Mucosa of descending colon (tissue), 3 donors: ENCODE data around the gene CTSO. TPM values are rescaled to one million over a fixed set of nuclear protein-coding genes. Genes with fewer than 3 reads are reported as not detected.

Experiments used
- ATAC-seq: fragments of 200-7000 bp; cut with Tn5 transposase; one replicate; pipeline ENCODE4 v1.9.1; 2020; ENCODE audit warnings: mild to moderate bottlenecking, moderate library complexity
- DNase-seq, 3 donors: peaks; one replicate each; pipeline ENCODE4 v3.0.0-alpha.2; 2020
- H3K36me3 ChIP-seq: fragments of 200-600 bp; one replicate; pipeline ENCODE4 v1.8.0; 2021; ENCODE audit warnings: low read depth, mild to moderate bottlenecking
- H3K4me1 ChIP-seq: fragments of 200-600 bp; one replicate; pipeline ENCODE4 v1.8.0; 2021; ENCODE audit warnings: low read depth, mild to moderate bottlenecking
- H3K4me3 ChIP-seq: fragments of 200-600 bp; one replicate; pipeline ENCODE4 v1.8.0; 2021; ENCODE audit warnings: mild to moderate bottlenecking
- H3K9me3 ChIP-seq: fragments of 200-600 bp; one replicate; pipeline ENCODE4 v1.8.0; 2021; ENCODE audit warnings: mild to moderate bottlenecking
- CTCF ChIP-seq: fragments of 200-600 bp; IDR thresholded peaks from one replicate; pipeline ENCODE4 v1.8.0; 2022; ENCODE audit warnings: antibody characterized with exemption, mild to moderate bottlenecking
- intact Hi-C, 2 donors: fragments of 100-400 bp; cut with DNase I in 1 of 2; cut with micrococcal nuclease in 1 of 2; formaldehyde crosslinking; loops; one replicate each; pipeline versions ENCODE4 v1.11.0 to v1.11.1; 2022; cut with DNase I, micrococcal nuclease
- total RNA-seq, 3 donors: library from RNA; stranded (reverse); fragmentation: NEBNext Ultra II Directional in 2 of 3; extraction: Animal tissue kit (Norgen Biotek cat#: 25700) in 2 of 3; gene quantifications; one replicate each; pipeline versions ENCODE4 v1.2.1 to v1.2.4, GENCODE V29; 2021 to 2023
- donor health status: DM: no; HTN: no; CAD: no; lungs with moderate emphysema.
- donor health status: DM: no; HTN: no; CAD: no.
- donor health status: DM: no; HTN: yes; CAD: no.

The CTSO gene
- total RNA-seq, 3 donors from 2014 or later = 16.3 to 19.0 (median 18.7) TPM

DNA sequence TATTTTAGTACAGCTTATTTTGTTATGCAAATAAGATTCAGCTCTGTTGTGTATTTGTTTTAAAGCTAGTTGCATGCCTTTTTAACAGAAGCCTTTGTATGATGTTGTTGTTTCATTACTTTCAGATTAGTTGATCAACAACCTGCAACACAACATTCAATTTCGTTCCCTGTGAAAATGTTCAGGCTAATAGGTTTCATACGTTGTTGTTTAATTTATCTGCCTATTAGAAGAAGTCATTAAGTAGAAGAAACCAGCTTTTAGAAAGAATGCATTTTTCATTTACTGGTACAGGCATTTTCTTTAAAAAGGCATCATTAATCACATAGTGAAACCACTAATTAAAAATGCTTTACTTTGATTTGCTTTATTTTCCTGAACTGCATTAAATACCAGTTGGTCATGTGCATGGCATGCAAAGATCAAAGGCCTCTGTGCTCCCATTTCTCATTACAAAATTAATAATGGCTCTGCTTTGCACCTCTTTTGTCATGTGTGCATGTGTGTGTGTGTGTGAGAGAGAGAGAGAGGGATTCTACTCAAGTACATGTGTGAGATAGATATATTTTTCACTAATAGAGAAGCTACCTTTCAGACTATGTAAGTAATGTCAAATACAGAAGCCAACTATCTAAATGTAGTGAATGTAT is 29.2 kb upstream of the CTSO start:
- Histone ChIP-seq H3K4me3 (no peak overlapping the region), H3K36me3 (no peaks in the 10 kb centered on the region), H3K9me3 (no peaks in the 10 kb centered on the region), H3K4me1 (no peaks in the 10 kb centered on the region)
- TF ChIP-seq CTCF = no peak
- intact Hi-C loops = no loop called here
- ATAC-seq (no peak), DNase-seq (no peak)

GRCh38 chr4:155978810-155979209 is 25.1 kb upstream of the CTSO start:
- TF ChIP-seq CTCF = no peak
- no peak overlapping the region for H3K4me3 ChIP-seq
- no peaks in the 10 kb centered on the region for H3K36me3 ChIP-seq
- H3K9me3 ChIP-seq = no peaks in the 10 kb centered on the region
- H3K4me1 ChIP-seq = no peaks in the 10 kb centered on the region
- intact Hi-C loops = no loop called here
- no peak for ATAC-seq
- no peak for DNase-seq

DNA sequence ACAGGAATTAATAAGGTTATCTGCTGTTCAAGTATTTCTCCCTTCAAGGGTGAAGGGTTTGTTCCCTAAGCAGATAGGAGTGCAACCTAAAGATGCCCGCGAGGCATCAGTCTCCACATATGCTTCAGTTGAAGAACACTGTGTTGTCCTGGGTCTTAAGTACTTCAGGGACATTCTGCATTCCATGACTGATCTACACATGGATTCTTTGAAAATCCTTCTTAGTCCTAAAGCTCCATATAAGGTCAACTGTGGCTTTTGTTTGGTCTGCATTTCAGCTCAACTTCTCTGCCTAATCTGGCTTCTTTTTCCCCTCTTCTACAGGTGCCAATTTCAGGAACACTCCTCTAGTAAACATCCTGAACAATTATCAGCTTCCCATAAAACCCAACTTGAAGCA is 21.8 kb upstream of the CTSO start:
- intact Hi-C loops = no loop called here
- Histone ChIP-seq H3K4me3 (no peak overlapping the region), H3K4me1 (no peaks in the 10 kb centered on the region), H3K9me3 (no peaks in the 10 kb centered on the region), H3K36me3 (no peaks in the 10 kb centered on the region)
- no peak for ATAC-seq
- DNase-seq = no peak
- TF ChIP-seq CTCF = no peak

GRCh38 chr4:155974996-155975395 is 21.3 kb upstream of the CTSO start:
- ATAC-seq (no peak), DNase-seq (no peak)
- H3K9me3 ChIP-seq = no peaks in the 10 kb centered on the region
- TF ChIP-seq CTCF = no peak
- no peak overlapping the region for H3K4me3 ChIP-seq
- intact Hi-C loops = no loop called here
- H3K36me3 ChIP-seq = no peaks in the 10 kb centered on the region
- no peaks in the 10 kb centered on the region for H3K4me1 ChIP-seq

GRCh38 chr4:155974476-155974749 is 20.7 kb upstream of the CTSO start:
- intact Hi-C loops = no loop called here
- Histone ChIP-seq H3K4me3 (no peak overlapping the region), H3K4me1 (no peaks in the 10 kb centered on the region), H3K9me3 (no peaks in the 10 kb centered on the region), H3K36me3 (no peaks in the 10 kb centered on the region)
- DNase-seq (no peak), ATAC-seq (no peak)
- no peak for TF ChIP-seq CTCF
